ENCODE measurements around the gene ADARB1.

The ADARB1 gene

DNA sequence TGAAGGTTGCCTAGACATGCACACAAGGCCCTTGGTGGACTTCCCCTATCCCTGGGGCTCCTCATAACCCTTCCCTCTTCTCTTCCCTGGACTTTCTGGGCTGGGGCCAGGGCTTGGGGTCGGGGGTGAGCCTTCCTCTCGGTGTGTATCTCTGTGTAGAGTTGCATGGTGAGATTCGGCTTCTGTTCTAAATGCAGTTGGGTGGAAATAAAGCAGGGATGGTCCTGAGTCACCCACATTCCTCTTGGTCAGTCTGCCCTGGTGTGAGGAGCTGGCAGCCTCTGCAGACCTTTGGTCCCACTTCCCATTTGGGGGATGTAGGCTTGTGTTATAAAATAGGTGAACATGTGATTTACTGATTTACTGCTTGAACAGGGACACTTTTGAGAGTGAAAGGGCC, 38.0 kb downstream of the ADARB1 start:
- no peak for DNase-seq (ENCODE audit: low read depth)
- TF ChIP-seq, protein P1, sequence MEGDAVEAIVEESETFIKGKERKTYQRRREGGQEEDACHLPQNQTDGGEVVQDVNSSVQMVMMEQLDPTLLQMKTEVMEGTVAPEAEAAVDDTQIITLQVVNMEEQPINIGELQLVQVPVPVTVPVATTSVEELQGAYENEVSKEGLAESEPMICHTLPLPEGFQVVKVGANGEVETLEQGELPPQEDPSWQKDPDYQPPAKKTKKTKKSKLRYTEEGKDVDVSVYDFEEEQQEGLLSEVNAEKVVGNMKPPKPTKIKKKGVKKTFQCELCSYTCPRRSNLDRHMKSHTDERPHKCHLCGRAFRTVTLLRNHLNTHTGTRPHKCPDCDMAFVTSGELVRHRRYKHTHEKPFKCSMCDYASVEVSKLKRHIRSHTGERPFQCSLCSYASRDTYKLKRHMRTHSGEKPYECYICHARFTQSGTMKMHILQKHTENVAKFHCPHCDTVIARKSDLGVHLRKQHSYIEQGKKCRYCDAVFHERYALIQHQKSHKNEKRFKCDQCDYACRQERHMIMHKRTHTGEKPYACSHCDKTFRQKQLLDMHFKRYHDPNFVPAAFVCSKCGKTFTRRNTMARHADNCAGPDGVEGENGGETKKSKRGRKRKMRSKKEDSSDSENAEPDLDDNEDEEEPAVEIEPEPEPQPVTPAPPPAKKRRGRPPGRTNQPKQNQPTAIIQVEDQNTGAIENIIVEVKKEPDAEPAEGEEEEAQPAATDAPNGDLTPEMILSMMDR (IDR thresholded peaks at IDR 0.05; ENCODE audit: low read length, missing control alignments) = no peak

DNA sequence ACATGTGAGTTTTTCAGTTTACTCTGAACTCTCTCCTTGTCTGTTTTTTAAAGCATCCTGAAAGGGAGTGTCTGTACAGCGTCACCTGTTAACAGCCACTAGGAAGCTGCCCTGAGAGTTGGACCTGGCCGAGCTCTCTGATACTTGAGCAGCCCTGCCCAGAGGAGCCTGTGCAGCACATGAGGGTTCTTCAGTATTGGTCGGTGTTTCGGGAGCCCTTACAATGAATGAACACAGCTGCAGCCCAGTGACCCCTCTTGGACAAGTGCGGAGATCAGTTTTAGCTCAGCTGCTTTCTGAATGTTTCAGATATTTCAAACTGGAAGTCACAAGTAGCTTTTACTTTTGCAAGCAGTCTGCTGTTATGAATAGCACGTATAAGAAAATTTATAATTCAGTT, 39.2 kb downstream of the ADARB1 start:
- TF ChIP-seq, protein P1 (IDR thresholded peaks at IDR 0.05; ENCODE audit: low read length, missing control alignments) = no peak
- H3K4me3 ChIP-seq (replicated peaks; ENCODE audit: low read depth, low read length) = no peak overlapping the region
- no peak for DNase-seq (ENCODE audit: low read depth)

More for the DNA sequence above, 38.0 kb downstream of the ADARB1 start:
- no peak overlapping the region for H3K4me3 ChIP-seq (replicated peaks; ENCODE audit: low read depth, low read length)

DNA sequence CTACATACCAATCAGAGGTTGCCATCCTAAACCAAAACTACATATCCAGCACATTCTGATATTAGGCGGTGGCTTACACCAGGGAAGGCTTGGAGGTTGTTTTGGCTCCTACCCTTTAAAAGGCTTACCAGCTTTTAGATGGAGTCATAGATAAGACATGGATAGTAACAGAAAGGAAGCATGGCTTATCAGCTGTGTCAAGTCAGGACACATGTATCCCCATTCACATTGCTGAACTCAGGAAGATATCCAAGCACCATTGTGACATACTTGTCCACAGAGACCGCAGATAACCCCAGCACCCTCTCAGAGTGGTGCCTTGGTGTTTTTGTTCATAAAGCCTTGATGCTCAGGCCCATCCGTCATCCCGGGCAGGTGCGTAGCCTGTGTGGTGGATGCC, 39.7 kb downstream of the ADARB1 start:
- no peak for DNase-seq (ENCODE audit: low read depth)
- TF ChIP-seq, protein P1 (IDR thresholded peaks at IDR 0.05; ENCODE audit: low read length, missing control alignments) = no peak
- H3K4me3 ChIP-seq (replicated peaks; ENCODE audit: low read depth, low read length) = no peak overlapping the region

DNA sequence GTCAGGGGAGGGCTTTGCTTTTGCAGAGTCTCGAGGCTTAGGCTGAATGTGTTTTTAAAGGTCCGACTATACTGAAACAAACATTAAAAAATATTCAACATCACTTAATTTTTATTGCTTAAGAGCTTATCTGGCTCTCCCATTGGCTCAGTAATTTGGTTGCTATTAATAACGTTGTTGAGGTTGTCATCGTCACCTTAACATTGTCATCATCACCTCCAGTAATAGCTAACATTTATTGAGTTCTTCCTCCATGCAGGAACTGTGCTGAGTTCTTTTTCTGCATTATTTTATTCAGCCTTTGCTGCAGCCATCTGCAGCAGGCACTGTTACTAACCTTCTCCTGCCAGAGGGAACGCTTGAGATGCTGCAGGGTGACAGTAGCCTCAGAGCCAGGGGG, 40.1 kb downstream of the ADARB1 start:
- TF ChIP-seq, protein P1 (IDR thresholded peaks at IDR 0.05; ENCODE audit: low read length, missing control alignments) = no peak
- no peak for DNase-seq (ENCODE audit: low read depth)
- no peak overlapping the region for H3K4me3 ChIP-seq (replicated peaks; ENCODE audit: low read depth, low read length)

DNA sequence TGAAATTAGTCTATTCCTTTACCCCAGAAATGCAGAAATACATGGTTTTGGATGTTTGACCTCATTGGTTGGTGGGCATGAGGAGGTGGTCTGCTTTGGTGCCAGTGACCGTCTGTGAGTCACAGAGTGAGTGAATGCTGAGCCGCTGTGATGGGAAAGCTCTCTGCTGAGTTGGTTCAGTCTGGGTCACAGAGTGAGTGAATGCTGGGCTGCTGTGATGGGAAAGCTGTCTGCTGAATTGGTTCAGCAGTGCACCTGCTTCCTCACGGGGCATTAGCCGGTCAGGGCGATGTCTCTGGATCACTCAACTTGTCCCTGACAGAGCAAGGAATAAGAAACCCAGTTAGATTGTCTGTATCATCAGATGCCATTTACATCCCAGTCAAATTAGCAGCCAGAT, 40.8 kb downstream of the ADARB1 start:
- TF ChIP-seq, protein P1 (IDR thresholded peaks at IDR 0.05; ENCODE audit: low read length, missing control alignments) = no peak
- H3K4me3 ChIP-seq (replicated peaks; ENCODE audit: low read depth, low read length) = no peak overlapping the region
- DNase-seq (ENCODE audit: low read depth) = no peak

DNA sequence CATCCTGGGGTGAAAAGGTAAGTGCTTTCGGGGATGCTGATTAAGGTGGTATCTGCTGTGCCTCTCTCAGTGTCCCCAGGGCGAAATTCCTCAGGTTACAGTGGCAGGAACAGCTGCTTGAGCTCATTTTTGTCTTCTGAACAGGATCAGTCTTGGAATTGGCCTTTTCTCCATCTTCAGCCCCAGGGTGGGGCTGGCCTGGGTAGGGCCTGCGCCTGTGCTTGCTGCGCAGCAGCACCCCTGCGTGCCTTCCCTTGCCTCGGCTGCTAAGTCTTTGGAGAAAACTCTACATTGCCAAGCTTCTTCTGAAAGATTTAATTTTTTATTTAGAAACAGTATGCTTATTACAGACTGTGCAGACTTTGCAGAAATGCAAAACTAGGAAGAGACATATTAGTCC, 41.7 kb downstream of the ADARB1 start:
- DNase-seq (ENCODE audit: low read depth) = no peak

DNA sequence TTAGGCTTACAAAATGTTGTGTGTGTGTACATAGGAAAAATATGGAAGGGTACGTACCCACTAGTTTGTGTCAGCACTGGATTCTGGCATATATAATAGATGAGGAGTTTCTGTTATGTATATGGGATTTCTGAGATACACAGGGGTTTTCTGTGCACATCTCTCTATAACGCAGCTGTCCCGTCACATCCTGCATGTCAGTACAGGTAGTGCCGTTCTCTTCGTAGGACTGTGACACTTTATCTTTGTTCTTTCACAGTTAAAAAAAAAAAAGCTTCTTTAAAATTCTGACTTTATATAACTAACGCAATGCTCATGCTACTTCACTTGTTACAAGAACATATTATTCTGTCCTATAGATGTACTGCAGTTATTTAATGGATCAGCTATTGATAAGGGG, 42.9 kb downstream of the ADARB1 start:
- no peak overlapping the region for H3K4me3 ChIP-seq (replicated peaks; ENCODE audit: low read depth, low read length)

More for the DNA sequence above, 41.7 kb downstream of the ADARB1 start:
- no peak overlapping the region for H3K4me3 ChIP-seq (replicated peaks; ENCODE audit: low read depth, low read length)
- TF ChIP-seq, protein P1 (IDR thresholded peaks at IDR 0.05; ENCODE audit: low read length, missing control alignments) = no peak

More for the DNA sequence above, 42.9 kb downstream of the ADARB1 start:
- no peak for DNase-seq (ENCODE audit: low read depth)
- TF ChIP-seq, protein P1 (IDR thresholded peaks at IDR 0.05; ENCODE audit: low read length, missing control alignments) = no peak
